Lower lobe of right lung (tissue), 2 donors: ENCODE measurements around the gene SLC39A9. TPM values are rescaled to one million over a fixed set of nuclear protein-coding genes. Genes with fewer than 3 reads are reported as not detected.

Experiments used
- ATAC-seq, 2 donors: fragments of 200-7000 bp; cut with Tn5 transposase; one replicate each; pipeline ENCODE4 v1.9.1; 2020 to 2022; ENCODE audit warnings: mild to moderate bottlenecking in 2 of 2, moderate library complexity in 2 of 2
- DNase-seq: peaks from one replicate; pipeline ENCODE4 v3.0.0-alpha.2; 2020
- H3K27ac ChIP-seq: fragments of 200-600 bp; one replicate; pipeline ENCODE4 v1.8.0; 2022
- H3K27me3 ChIP-seq: fragments of 200-600 bp; one replicate; pipeline ENCODE4 v1.8.0; 2022; ENCODE audit warnings: low read depth
- H3K36me3 ChIP-seq: fragments of 200-600 bp; one replicate; pipeline ENCODE4 v1.8.0; 2022; ENCODE audit warnings: mild to moderate bottlenecking
- H3K4me1 ChIP-seq: fragments of 200-600 bp; one replicate; pipeline ENCODE4 v1.8.0; 2022
- H3K4me3 ChIP-seq: fragments of 200-600 bp; one replicate; pipeline ENCODE4 v1.8.0; 2022; ENCODE audit warnings: mild to moderate bottlenecking
- H3K9me3 ChIP-seq: fragments of 200-600 bp; one replicate; pipeline ENCODE4 v1.8.0; 2022
- intact Hi-C: fragments of 100-400 bp; cut with DNase I; formaldehyde crosslinking; loops from one replicate; pipeline ENCODE4 v1.11.0; 2022
- long read RNA-seq: library from polyadenylated mRNA; unstranded; transcript quantifications from one replicate; pipeline ENCODE4 v2.0.0, GENCODE V29; 2021
- total RNA-seq: library from RNA; stranded (reverse); fragmentation: NEBNext Ultra II Directional; extraction: Animal tissue kit (Norgen Biotek cat#: 25700); gene quantifications from one replicate; pipeline ENCODE4 v1.2.1, GENCODE V29; 2021
- TF ChIP-seq, protein P1 (sequence below): fragments of 200-600 bp; IDR thresholded peaks from one replicate; pipeline ENCODE4 v1.8.0; 2022; ENCODE audit warnings: antibody characterized with exemption, mild to moderate bottlenecking
- donor health status: DM: no; HTN: yes; CAD: no; lungs with severe emphysema.

Gene SLC39A9, protein sequence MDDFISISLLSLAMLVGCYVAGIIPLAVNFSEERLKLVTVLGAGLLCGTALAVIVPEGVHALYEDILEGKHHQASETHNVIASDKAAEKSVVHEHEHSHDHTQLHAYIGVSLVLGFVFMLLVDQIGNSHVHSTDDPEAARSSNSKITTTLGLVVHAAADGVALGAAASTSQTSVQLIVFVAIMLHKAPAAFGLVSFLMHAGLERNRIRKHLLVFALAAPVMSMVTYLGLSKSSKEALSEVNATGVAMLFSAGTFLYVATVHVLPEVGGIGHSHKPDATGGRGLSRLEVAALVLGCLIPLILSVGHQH
- 49.6 TPM for total RNA-seq
- long read RNA-seq, full-length matches to known transcripts = 13 of 22 reads
- long read RNA-seq, partial matches to known transcripts = 1 of 22 reads
- long read RNA-seq, other reads (novel, unspliced or antisense) = 8 of 22 reads

DNA sequence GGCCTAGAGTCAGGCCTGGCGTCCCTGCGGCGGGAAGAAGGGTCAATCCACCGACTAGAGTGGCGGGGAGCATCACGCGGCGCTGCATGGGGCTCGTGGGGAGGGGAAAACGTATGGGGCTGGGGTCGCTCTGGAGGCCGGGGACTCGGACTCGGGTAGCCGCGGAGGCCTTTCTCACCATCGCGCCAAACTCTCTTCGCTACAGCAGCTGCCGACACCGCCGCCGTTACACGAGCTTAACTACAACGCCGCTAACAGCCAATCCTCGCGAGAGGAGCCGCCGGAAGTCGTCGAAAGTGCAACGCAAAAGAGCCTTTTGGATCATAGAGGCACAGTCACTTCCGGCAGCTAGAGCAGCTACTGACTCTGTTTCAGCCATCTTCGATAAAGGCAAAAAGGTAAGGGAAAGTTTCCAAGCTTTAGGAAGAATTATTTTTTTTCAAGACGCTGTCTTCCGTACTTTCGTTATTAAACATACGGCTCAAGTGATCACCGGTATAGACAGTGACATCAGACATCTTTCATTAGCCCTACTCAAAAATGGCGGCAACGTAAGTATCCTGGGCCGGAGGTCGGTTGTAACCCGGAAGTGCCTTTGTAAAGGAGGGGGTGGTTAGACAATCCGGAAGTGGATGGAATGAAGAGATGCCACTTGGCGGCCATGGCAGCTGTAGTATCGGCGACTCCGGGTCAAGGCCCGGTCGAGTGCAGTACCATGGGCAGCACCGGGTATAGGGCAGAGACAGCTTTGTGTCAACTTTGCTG is at the start of gene SLC39A9, which contains the start of gene ERH:
Gene SLC39A9, plus strand, starts transcription at position 640 of the 765 bp plus-strand sequence. CDS start 678 bp downstream, outside the sequence.
Gene ERH, minus strand, starts transcription at position 247 of the 765 bp plus-strand sequence. Its CDS starts 66 bp downstream, at position 181.
- Histone ChIP-seq H3K27me3 (no peaks in the 10 kb centered on the region), H3K4me1 (peaks cover 48% of the 10 kb centered on the region), H3K27ac (peak within 1 kb of the TSS; percentile 93), H3K4me3 (peak within 1 kb of the TSS; percentile 73), H3K36me3 (peaks cover 31% of the 10 kb centered on the region), H3K9me3 (no peaks in the 10 kb centered on the region)
- intact Hi-C loops = no loop called here
- TF ChIP-seq, protein P1, sequence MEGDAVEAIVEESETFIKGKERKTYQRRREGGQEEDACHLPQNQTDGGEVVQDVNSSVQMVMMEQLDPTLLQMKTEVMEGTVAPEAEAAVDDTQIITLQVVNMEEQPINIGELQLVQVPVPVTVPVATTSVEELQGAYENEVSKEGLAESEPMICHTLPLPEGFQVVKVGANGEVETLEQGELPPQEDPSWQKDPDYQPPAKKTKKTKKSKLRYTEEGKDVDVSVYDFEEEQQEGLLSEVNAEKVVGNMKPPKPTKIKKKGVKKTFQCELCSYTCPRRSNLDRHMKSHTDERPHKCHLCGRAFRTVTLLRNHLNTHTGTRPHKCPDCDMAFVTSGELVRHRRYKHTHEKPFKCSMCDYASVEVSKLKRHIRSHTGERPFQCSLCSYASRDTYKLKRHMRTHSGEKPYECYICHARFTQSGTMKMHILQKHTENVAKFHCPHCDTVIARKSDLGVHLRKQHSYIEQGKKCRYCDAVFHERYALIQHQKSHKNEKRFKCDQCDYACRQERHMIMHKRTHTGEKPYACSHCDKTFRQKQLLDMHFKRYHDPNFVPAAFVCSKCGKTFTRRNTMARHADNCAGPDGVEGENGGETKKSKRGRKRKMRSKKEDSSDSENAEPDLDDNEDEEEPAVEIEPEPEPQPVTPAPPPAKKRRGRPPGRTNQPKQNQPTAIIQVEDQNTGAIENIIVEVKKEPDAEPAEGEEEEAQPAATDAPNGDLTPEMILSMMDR = no peak
- peak; percentile 98 to 99 for ATAC-seq
- DNase-seq = peak; percentile 97

DNA sequence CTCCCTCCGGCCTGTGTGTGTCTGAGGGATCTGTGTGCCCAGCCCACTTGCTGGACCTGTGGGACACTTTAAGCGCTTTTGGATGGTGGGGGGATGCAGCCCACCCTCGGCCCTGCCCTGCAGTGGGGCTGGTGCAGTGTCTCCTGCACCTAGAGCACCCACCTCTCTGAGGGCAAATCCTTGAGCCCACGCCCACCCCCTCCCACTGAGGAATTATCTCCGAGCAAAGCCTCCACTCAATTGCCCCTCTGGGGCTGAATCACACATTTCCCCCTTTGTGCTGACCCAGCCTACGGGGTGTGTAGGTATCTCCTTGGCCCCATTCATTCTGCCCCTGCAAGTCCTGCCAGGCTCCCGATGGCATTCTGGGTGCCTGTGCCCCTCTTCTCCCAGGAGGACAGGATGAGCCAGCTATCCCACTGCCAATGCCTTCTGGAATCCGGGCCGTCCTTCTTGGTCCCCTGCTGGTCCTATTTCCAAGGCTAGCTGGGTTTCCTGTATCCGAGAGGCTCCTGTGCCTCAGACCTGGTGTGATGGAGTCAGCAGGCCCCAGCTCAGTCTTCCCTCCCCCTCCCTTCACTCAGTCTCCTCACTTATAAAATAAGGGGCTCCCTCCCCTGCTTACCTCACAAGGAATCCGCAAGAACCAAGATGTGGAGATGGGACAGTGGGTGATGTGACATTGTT is 49.3 kb upstream of the SLC39A9 start:
- Histone ChIP-seq H3K27ac (no peak overlapping the region), H3K27me3 (no peaks in the 10 kb centered on the region), H3K4me3 (no peak overlapping the region), H3K9me3 (no peaks in the 10 kb centered on the region), H3K36me3 (no peaks in the 10 kb centered on the region), H3K4me1 (no peaks in the 10 kb centered on the region)
- intact Hi-C loops = no loop called here
- no peak for DNase-seq
- TF ChIP-seq, protein P1 = no peak
- ATAC-seq = no peak

DNA sequence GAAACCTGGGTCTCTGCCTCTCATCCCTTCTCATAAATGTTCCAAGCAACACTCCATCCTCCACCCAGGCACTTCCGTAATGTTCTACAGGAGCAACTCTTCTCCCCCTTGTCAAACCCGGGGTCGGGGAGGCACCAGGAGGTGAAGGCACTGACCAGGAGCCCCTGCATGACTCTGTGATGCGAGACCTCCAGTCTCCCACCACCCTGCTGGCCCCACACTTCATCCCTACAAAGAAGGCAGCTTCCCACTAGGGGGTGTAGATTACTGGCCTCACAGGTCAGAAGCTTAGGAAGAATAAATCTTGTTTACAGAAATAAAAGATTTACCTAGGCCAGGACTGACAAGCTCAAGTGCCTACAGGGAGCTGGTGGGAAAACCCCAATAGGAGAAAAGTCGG is 47.6 kb upstream of the SLC39A9 start:
- Histone ChIP-seq H3K27ac (no peak overlapping the region), H3K27me3 (no peaks in the 10 kb centered on the region), H3K9me3 (no peaks in the 10 kb centered on the region), H3K4me3 (no peak overlapping the region), H3K36me3 (no peaks in the 10 kb centered on the region), H3K4me1 (no peaks in the 10 kb centered on the region)
- ATAC-seq (no peak), DNase-seq (no peak)
- TF ChIP-seq, protein P1 = no peak
- intact Hi-C loops = no loop called here

DNA sequence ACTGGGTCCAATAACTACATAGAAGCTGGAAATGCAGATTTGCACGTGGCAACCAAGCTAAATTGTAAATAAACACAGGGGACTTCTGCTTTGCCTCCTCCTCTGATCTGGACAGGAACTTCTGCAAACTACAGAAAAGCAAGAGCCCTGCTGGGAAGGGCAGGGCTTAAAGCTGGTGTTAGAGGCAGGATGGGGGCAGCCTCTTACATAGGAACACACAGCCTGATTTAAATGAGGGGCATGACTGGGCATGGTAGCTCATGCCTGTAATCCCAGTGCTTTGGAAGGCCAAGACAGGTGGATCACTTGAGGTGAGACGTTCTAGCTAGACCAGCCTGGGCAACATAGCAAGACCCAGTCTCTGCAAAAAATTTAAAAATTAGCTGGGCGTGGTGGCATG is 47.1 kb upstream of the SLC39A9 start:
- no peaks in the 10 kb centered on the region for H3K27me3 ChIP-seq
- DNase-seq = no peak
- intact Hi-C loops = no loop called here
- H3K4me1 ChIP-seq = no peaks in the 10 kb centered on the region
- H3K27ac ChIP-seq = no peak overlapping the region
- ATAC-seq = peak in 1 of 2 donors; percentile 25
- TF ChIP-seq, protein P1 = no peak
- H3K36me3 ChIP-seq = no peaks in the 10 kb centered on the region
- no peak overlapping the region for H3K4me3 ChIP-seq
- no peaks in the 10 kb centered on the region for H3K9me3 ChIP-seq

DNA sequence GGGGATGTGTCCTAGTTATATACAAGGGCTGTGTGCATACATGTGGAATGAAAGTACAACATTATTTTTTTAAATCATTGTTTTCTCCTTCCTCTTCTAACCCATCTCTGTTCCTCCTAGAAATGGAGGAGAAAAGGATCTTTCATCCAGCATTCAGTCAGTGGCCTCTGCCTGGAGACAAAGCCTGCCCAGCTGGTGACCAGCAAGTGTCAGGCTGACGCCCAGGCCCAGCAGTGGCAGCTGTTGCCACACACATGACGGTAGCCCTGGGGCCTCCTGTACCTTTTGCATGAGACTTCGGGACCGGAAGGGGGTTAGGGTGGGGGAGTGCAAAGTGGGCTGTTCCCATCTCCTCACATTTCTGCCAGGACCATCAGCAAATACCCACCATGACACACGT is 46.6 kb upstream of the SLC39A9 start:
- TF ChIP-seq, protein P1 = no peak
- H3K27me3 ChIP-seq = no peaks in the 10 kb centered on the region
- intact Hi-C loops = no loop called here
- no peak overlapping the region for H3K4me3 ChIP-seq
- H3K27ac ChIP-seq = no peak overlapping the region
- ATAC-seq (no peak), DNase-seq (no peak)
- H3K36me3 ChIP-seq = no peaks in the 10 kb centered on the region
- H3K4me1 ChIP-seq = no peaks in the 10 kb centered on the region
- no peaks in the 10 kb centered on the region for H3K9me3 ChIP-seq
